GM23248 (cell line): ENCODE measurements around the gene TIAL1. TPM values are rescaled to one million over a fixed set of nuclear protein-coding genes. Genes with fewer than 3 reads are reported as not detected.

Experiments
- DNase-seq: peaks from one replicate; pipeline ENCODE4 v3.0.0-alpha.2; 2015
- H2AFZ ChIP-seq: fragments of 200-600 bp; sonication (generic); 2 replicates; pipeline ENCODE4 v1.6.1; 2016; ENCODE audit warnings: antibody characterized with exemption
- H3F3A ChIP-seq: fragments of 200-600 bp; sonication (generic); 2 replicates; pipeline ENCODE4 v1.6.1; 2016; ENCODE audit warnings: mild to moderate bottlenecking, antibody characterized with exemption, mixed run types; ENCODE audit not compliant: insufficient read depth
- H3K27ac ChIP-seq: fragments of 200-600 bp; sonication (generic); 2 replicates; pipeline ENCODE4 v1.5.1; 2016; ENCODE audit warnings: mild to moderate bottlenecking
- H3K27me3 ChIP-seq: fragments of 200-600 bp; sonication (generic); replicated peaks from 2 replicates; pipeline ENCODE4 v1.6.1; 2016; ENCODE audit warnings: mild to moderate bottlenecking; ENCODE audit not compliant: insufficient read depth
- H3K36me3 ChIP-seq: fragments of 200-600 bp; sonication (generic); 2 replicates; pipeline ENCODE4 v1.6.1; 2016; ENCODE audit warnings: low read depth, mild to moderate bottlenecking
- H3K4me1 ChIP-seq: fragments of 200-600 bp; sonication (generic); 2 replicates; pipeline ENCODE4 v1.6.1; 2016; ENCODE audit warnings: mild to moderate bottlenecking; ENCODE audit not compliant: insufficient read depth
- H3K4me2 ChIP-seq: fragments of 200-600 bp; sonication (generic); one replicate; pipeline ENCODE4 v1.6.1; 2016; ENCODE audit warnings: mild to moderate bottlenecking; ENCODE audit not compliant: unreplicated experiment
- H3K4me3 ChIP-seq: fragments of 200-600 bp; sonication (generic); 2 replicates; pipeline ENCODE4 v1.5.1; 2016; ENCODE audit warnings: mild to moderate bottlenecking
- H3K79me2 ChIP-seq: fragments of 200-600 bp; sonication (generic); 2 replicates; pipeline ENCODE4 v1.6.1; 2016; ENCODE audit warnings: mild to moderate bottlenecking; ENCODE audit not compliant: insufficient read depth
- H3K9ac ChIP-seq: fragments of 200-600 bp; sonication (generic); 2 replicates; pipeline ENCODE4 v1.6.1; 2016; ENCODE audit warnings: mild to moderate bottlenecking
- H3K9me2 ChIP-seq: fragments of 200-600 bp; sonication (generic); 2 replicates; pipeline ENCODE4 v1.6.1; 2016; ENCODE audit warnings: mixed run types, mild to moderate bottlenecking, moderate library complexity; ENCODE audit not compliant: insufficient read depth
- H3K9me3 ChIP-seq: fragments of 200-600 bp; sonication (generic); one replicate; pipeline ENCODE4 v1.6.1; 2017; ENCODE audit warnings: low read depth
- H4K20me1 ChIP-seq: fragments of 200-600 bp; sonication (generic); 2 replicates; pipeline ENCODE4 v1.6.0; 2016; ENCODE audit not compliant: insufficient read depth
- EZH2 ChIP-seq: fragments of 200-600 bp; sonication (generic); IDR thresholded peaks from 2 replicates; pipeline ENCODE4 v1.6.1; 2018; ENCODE audit warnings: antibody characterized with exemption, mild to moderate bottlenecking; ENCODE audit not compliant: insufficient read depth, poor library complexity, severe bottlenecking
- EZH2phosphoT487 ChIP-seq: fragments of 200-600 bp; sonication (generic); IDR thresholded peaks from 2 replicates; pipeline ENCODE4 v1.6.1; 2018; ENCODE audit warnings: antibody characterized with exemption, moderate library complexity, mild to moderate bottlenecking, low read depth; ENCODE audit not compliant: insufficient read depth
- WGBS, 2 experiments: methylation state at CpG; one replicate each; pipeline ENCODE4 v1.1.6; 2015 to 2017; ENCODE audit warnings: low lambda C conversion rate in 2 of 2, low coverage in 1 of 2; ENCODE audit errors: missing lambda C conversion rate in 2 of 2; 5-methylcytosine and 5-hydroxymethylcytosine counted together
- in situ Hi-C: fragments of 300-500 bp; cut with MboI; formaldehyde crosslinking; loops from 2 replicates; pipeline ENCODE4 v1.15.0; 2020
- polyA plus RNA-seq: library from polyadenylated mRNA; unstranded; fragments of >200 nt; fragmentation: Nextera tagmentation; extraction: Ambion mirVana; gene quantifications from 2 replicates; pipeline ENCODE4 v1.2.1, GENCODE V29; 2016
- total RNA-seq: library from RNA; depleted of rRNA; stranded (reverse); fragments of >200 nt; shearing (Covaris generic); gene quantifications from 2 replicates; pipeline ENCODE4 v1.2.3, GENCODE V29; 2014

The TIAL1 gene
- total and polyA plus RNA-seq, 2 experiments from 2014 or later = 24.1 to 43.6 TPM

DNA sequence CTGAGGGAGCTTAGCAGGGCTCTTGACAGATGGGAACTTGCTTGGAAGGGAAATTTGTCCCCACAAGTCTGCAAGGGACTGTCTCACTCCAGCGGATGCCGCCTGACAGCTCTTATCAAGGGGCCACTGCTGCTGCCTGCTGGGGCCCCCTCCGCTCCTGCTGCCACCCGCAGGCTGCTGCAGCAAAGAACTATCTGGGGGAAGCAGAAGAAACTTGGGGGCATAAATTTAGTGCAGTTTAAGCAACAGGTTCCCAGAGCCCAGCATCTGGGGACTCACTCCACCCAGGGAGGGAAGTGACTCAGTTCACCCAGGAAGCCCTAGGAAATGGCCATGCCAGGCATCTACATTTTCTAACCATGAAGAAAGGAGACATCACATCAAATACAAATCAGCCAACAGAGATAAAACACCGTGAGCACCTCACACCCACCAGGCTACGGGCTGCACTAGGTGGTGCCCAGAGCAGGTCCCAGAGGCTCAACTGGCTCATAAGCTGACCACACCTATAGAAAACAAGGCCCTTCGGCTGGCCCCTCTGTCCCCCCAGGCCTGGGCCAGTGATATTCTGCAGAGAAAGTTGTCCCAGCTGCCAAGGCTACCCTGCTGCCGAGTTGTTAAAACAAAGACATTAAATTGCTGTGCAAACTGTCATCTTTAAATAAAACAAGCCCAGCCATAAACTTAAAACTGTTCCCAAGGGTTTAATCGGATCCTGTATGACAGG lies 58.0 kb downstream of the TIAL1 start:
- no peaks in the 10 kb centered on the region for H4K20me1 ChIP-seq
- peaks cover 79% of the 10 kb centered on the region for H3K79me2 ChIP-seq
- in situ Hi-C loops = no loop called here

DNA sequence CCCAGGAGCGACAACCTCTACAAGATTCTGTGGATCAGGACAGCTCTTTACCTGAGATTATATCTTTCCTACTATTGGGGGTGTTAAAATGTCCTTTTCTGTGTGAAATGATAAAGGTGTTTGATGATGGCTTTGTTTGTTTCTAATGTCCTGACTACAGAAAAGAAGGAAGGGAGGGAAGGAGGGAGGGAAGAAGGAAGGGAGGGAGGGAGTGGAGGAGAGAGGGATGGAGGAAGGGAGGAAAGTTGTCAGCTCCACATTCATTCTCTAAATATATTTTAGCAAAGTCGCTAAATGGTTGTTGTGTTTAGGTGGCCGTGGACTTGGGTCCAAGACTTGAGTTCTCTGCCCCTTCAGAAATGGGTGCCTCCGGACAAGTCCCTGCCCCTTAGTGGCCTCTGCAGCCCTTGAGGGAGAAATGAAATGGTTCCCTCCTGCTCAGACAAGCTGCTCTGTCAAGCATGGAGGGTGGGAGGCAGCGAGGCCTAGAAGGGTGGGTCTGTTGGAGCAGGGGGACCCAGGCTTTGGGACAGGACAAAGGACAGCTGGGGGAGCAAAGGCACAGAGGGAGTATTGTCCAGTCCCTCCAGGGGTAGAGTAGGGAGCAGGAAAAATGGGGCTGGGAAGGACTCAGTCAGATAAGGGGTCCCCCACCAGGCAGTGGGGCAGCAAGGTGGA lies 58.7 kb downstream of the TIAL1 start:
- no peak overlapping the region for H3K27ac ChIP-seq
- peaks cover 6% of the 10 kb centered on the region; the same call in 1 of the 2 replicates for H3F3A ChIP-seq
- H3K4me2 ChIP-seq = no peak overlapping the region
- WGBS, 2 experiments = 85 to 88% methylated on average over 5 of the region's 5 CpGs
- H3K4me3 ChIP-seq = no peak overlapping the region
- H2AFZ ChIP-seq = no peak overlapping the region
- H3K9me2 ChIP-seq = no peaks in the 10 kb centered on the region
- no peaks in the 10 kb centered on the region for H3K27me3 ChIP-seq
- TF ChIP-seq EZH2 (no peak), EZH2phosphoT487 (no peak)
- no peaks in the 10 kb centered on the region for H3K36me3 ChIP-seq
- no peaks in the 10 kb centered on the region for H4K20me1 ChIP-seq
- DNase-seq = no peak
- peaks cover 20% of the 10 kb centered on the region for H3K4me1 ChIP-seq
- H3K79me2 ChIP-seq = peaks cover 86% of the 10 kb centered on the region
- in situ Hi-C loops = no loop called here
- H3K9ac ChIP-seq = no peak overlapping the region
- no peaks in the 10 kb centered on the region for H3K9me3 ChIP-seq

More for the DNA sequence above, 58.0 kb downstream of the TIAL1 start:
- no peaks in the 10 kb centered on the region for H3K9me2 ChIP-seq
- no peak overlapping the region for H3K9ac ChIP-seq
- no peak for TF ChIP-seq EZH2
- TF ChIP-seq EZH2phosphoT487 = no peak
- H3K27ac ChIP-seq = no peak overlapping the region
- no peak overlapping the region for H2AFZ ChIP-seq
- 65 to 70% methylated on average over 9 of the region's 9 CpGs for WGBS, 2 experiments
- peaks cover 6% of the 10 kb centered on the region; the same call in 1 of the 2 replicates for H3F3A ChIP-seq
- H3K36me3 ChIP-seq = no peaks in the 10 kb centered on the region
- DNase-seq = peak; percentile 30
- no peaks in the 10 kb centered on the region for H3K27me3 ChIP-seq
- peaks cover 21% of the 10 kb centered on the region for H3K4me1 ChIP-seq
- no peak overlapping the region for H3K4me2 ChIP-seq
- no peak overlapping the region for H3K4me3 ChIP-seq
- H3K9me3 ChIP-seq = no peaks in the 10 kb centered on the region

DNA sequence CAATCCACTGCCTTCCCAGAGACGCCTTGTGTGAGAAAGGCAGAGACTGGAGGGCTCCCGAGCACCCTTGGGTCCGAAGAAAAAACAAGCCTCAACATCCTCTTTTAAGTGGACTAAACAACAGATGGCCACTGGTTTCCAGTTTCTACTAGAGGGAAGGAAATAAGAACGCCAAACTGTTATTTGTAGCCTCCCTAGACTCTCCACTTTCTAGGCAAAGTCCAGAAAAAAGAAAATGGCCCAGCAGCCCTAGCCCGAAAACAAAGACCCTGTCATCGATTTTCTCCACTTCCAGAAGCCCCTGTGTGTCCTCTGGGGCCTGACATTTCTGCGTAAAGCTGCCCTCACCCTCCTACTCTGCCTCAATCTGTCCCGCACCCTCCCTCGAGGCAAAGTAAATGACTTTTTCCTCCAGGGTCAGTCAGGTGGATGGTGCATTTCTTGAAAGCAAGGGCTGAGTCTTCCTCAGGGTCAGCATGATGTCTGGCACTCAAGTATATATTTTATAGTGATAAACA lies 60.2 kb downstream of the TIAL1 start:
- Histone ChIP-seq H2AFZ (no peak overlapping the region), H3K27me3 (no peaks in the 10 kb centered on the region), H3K9ac (no peak overlapping the region), H3K9me3 (no peaks in the 10 kb centered on the region), H3K4me2 (no peak overlapping the region), H3F3A (peaks cover 6% of the 10 kb centered on the region; the same call in 1 of the 2 replicates), H3K36me3 (no peaks in the 10 kb centered on the region), H3K4me1 (peaks cover 19% of the 10 kb centered on the region), H3K4me3 (no peak overlapping the region), H3K79me2 (peaks cover 97% of the 10 kb centered on the region), H4K20me1 (no peaks in the 10 kb centered on the region), H3K9me2 (no peaks in the 10 kb centered on the region), H3K27ac (no peak overlapping the region)
- DNase-seq = no peak
- TF ChIP-seq EZH2 = no peak
- TF ChIP-seq EZH2phosphoT487 = no peak
- in situ Hi-C loops = no loop called here
- WGBS, 2 experiments = 91 to 94% methylated on average over 9 of the region's 9 CpGs

DNA sequence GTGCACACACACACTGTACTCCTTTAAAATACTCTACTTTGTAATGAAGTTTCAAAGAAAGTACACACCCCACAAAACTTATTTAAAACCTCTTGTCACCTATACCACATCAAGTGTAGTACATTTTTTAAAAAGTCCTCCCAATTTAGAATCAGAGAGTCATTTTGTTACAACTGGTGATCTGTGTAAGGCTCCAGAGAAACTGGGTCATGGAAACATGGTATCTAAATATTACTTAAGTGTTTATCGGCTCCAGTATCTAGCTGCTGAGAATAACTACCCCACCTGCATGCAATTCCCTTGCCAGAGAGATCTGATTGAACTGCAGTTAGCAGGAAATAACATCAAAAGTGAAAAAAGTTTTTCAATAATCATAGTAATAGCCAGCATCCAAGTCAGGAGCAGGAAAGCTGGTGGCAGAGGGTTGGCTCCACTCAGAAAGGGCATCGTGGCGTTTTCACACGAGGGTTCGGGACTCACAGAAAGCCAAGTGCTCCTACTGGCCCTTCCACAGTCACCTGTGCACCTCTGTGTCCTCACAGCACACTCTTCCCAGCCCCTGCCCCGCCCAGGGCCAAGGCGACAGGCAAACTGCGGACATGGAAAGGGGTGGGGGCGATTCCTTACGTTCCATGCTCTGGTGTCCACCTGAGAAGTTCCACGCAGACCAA lies 60.8 kb downstream of the TIAL1 start:
- no peaks in the 10 kb centered on the region for H4K20me1 ChIP-seq
- H3K4me2 ChIP-seq = no peak overlapping the region
- no peak overlapping the region for H3K4me3 ChIP-seq
- H3K36me3 ChIP-seq = no peaks in the 10 kb centered on the region
- no peak for DNase-seq
- H3K9me3 ChIP-seq = no peaks in the 10 kb centered on the region
- no peak overlapping the region for H2AFZ ChIP-seq
- H3K4me1 ChIP-seq = peaks cover 13% of the 10 kb centered on the region
- no peak overlapping the region for H3K27ac ChIP-seq
- WGBS, 2 experiments = 86 to 89% methylated on average over 11 of the region's 11 CpGs
- H3K79me2 ChIP-seq = peaks cover 97% of the 10 kb centered on the region
- TF ChIP-seq EZH2 (no peak), EZH2phosphoT487 (no peak)
- peaks cover 10% of the 10 kb centered on the region; the same call in 1 of the 2 replicates for H3F3A ChIP-seq
- in situ Hi-C loops = no loop called here
- no peak overlapping the region for H3K9ac ChIP-seq
- no peaks in the 10 kb centered on the region for H3K9me2 ChIP-seq
- no peaks in the 10 kb centered on the region for H3K27me3 ChIP-seq
